Upper lobe of left lung (tissue), 6 donors: Measurements from ENCODE around the gene CHAF1A. TPM values are rescaled to one million over a fixed set of nuclear protein-coding genes. Genes with fewer than 3 reads are reported as not detected.

Experiments used
- ATAC-seq, 2 donors: fragments of 200-7000 bp; cut with Tn5 transposase; one replicate each; pipeline ENCODE4 v1.9.1; 2022; ENCODE audit warnings: mild to moderate bottlenecking in 2 of 2, moderate library complexity in 2 of 2; ENCODE audit not compliant: low FRiP score in 2 of 2
- DNase-seq, 2 donors: peaks; one replicate each; pipeline ENCODE4 v3.0.0-alpha.2; 2019 to 2020
- H3K27ac ChIP-seq, 4 donors: fragments of 200-600 bp; sonication (generic); one replicate each; pipeline ENCODE4 v1.5.1; 2016 to 2019
- H3K27me3 ChIP-seq, 4 donors: fragments of 200-600 bp; sonication (generic); one replicate each; pipeline ENCODE4 v1.5.1; 2017 to 2019
- H3K36me3 ChIP-seq, 4 donors: fragments of 200-600 bp; sonication (generic); one replicate each; pipeline ENCODE4 v1.5.1; 2016 to 2019
- H3K4me1 ChIP-seq, 4 donors: fragments of 200-600 bp; sonication (generic); one replicate each; pipeline ENCODE4 v1.5.1; 2018 to 2019
- H3K4me3 ChIP-seq, 4 donors: fragments of 200-600 bp; sonication (generic); one replicate each; pipeline ENCODE4 v1.5.1; 2017 to 2019; ENCODE audit warnings: mild to moderate bottlenecking in 2 of 4, moderate library complexity in 1 of 4
- H3K9me3 ChIP-seq, 4 donors: fragments of 200-600 bp; sonication (generic); one replicate each; pipeline ENCODE4 v1.5.1; 2018 to 2019
- EP300 ChIP-seq, 4 donors: sonication (generic); formaldehyde crosslinking; IDR thresholded peaks; one replicate each; pipeline ENCODE4 v1.5.1; 2017; ENCODE audit warnings: antibody characterized with exemption in 4 of 4, control low read depth in 2 of 4
- POLR2A ChIP-seq, 4 donors: fragments of 450-650 bp; IDR thresholded peaks; one replicate each; pipeline ENCODE4 v1.5.1; 2016 to 2017; ENCODE audit warnings: antibody characterized with exemption in 4 of 4, mild to moderate bottlenecking in 2 of 4
- POLR2AphosphoS5 ChIP-seq, 2 donors: sonication (generic); formaldehyde crosslinking; IDR thresholded peaks; one replicate each; pipeline ENCODE4 v1.5.1; 2017; ENCODE audit warnings: antibody characterized with exemption in 2 of 2
- WGBS, 2 donors: methylation state at CpG; one replicate each; pipeline ENCODE4 v1.1.5; 2017 to 2018; 5-methylcytosine and 5-hydroxymethylcytosine counted together
- total RNA-seq, 6 donors: library from RNA; depleted of rRNA in 4 of 6; stranded (reverse); fragments of >200 nt in 4 of 6; gene quantifications; one replicate each; pipeline versions ENCODE4 v1.1.0 to v1.2.1, GENCODE V29; 2016 to 2021
- TF ChIP-seq, protein P1 (sequence below), 6 experiments: fragments of 450-650 bp in 4 of 6; fragments of 200-600 bp in 2 of 6; sonication (generic) in 2 of 6; IDR thresholded peaks; one replicate each; pipeline ENCODE4 v1.5.1; 2016 to 2019; ENCODE audit warnings: antibody characterized with exemption in 6 of 6
- donor health status: DM: no; HTN: no; CAD: no; lungs with moderate emphysema.
- donor health status: DM: no; HTN: yes; CAD: no; lungs with severe emphysema.

The CHAF1A gene
- total RNA-seq, 6 donors from 2014 or later, result 3.3 to 16.8 (median 10.1) TPM

DNA sequence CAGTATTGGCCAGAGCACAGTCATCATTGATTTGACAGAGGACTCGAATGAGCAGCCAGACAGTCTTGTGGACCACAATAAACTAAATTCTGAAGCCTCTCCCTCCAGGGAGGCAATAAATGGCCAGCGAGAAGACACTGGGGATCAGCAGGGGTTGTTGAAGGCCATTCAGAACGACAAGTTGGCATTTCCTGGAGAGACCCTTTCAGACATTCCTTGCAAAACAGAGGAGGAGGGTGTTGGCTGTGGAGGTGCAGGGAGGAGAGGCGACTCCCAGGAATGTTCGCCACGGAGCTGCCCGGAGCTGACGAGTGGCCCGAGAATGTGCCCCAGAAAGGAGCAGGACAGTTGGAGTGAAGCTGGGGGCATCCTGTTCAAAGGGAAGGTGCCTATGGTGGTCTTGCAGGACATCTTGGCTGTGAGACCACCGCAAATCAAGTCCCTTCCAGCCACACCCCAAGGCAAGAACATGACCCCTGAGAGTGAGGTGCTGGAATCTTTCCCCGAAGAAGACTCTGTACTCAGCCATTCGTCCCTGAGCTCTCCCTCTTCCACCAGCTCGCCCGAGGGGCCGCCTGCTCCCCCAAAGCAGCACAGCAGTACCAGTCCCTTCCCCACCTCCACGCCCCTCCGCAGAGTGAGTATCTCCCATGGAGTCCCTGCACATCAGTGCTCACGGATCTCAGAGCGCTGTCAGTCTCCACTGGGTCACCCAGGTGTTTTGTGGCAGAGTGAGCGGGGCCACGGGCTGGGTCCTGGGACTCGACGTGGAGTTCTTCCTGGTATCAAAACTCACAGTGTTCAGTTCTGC is 6.9 kb downstream of the CHAF1A start:
- WGBS, 2 donors, result 93 to 94% methylated on average over 20 to 23 of the region's 23 CpGs
- peaks cover 0 to 16% (median 3%) of the 10 kb centered on the region in 4 donors for H3K36me3 ChIP-seq
- H3K4me1 ChIP-seq, result no peaks in the 10 kb centered on the region
- H3K27me3 ChIP-seq, result no peaks in the 10 kb centered on the region
- no peak overlapping the region for H3K4me3 ChIP-seq
- TF ChIP-seq EP300 (IDR thresholded peaks at IDR 0.05), result no peak
- no peak overlapping the region for H3K27ac ChIP-seq
- ATAC-seq (no peak), DNase-seq (no peak)
- H3K9me3 ChIP-seq, result no peaks in the 10 kb centered on the region

GRCh38 chr19:4413588-4413987 is 11.1 kb downstream of the CHAF1A start:
- Histone ChIP-seq H3K9me3 (no peaks in the 10 kb centered on the region), H3K36me3 (peaks cover 0 to 16% (median 3%) of the 10 kb centered on the region in 4 donors), H3K27ac (no peak overlapping the region), H3K4me1 (no peaks in the 10 kb centered on the region), H3K27me3 (no peaks in the 10 kb centered on the region), H3K4me3 (no peak overlapping the region)
- TF ChIP-seq POLR2AphosphoS5 (IDR thresholded peaks at IDR 0.05) (no peak), EP300 (IDR thresholded peaks at IDR 0.05) (no peak)
- TF ChIP-seq, protein P1, sequence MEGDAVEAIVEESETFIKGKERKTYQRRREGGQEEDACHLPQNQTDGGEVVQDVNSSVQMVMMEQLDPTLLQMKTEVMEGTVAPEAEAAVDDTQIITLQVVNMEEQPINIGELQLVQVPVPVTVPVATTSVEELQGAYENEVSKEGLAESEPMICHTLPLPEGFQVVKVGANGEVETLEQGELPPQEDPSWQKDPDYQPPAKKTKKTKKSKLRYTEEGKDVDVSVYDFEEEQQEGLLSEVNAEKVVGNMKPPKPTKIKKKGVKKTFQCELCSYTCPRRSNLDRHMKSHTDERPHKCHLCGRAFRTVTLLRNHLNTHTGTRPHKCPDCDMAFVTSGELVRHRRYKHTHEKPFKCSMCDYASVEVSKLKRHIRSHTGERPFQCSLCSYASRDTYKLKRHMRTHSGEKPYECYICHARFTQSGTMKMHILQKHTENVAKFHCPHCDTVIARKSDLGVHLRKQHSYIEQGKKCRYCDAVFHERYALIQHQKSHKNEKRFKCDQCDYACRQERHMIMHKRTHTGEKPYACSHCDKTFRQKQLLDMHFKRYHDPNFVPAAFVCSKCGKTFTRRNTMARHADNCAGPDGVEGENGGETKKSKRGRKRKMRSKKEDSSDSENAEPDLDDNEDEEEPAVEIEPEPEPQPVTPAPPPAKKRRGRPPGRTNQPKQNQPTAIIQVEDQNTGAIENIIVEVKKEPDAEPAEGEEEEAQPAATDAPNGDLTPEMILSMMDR (IDR thresholded peaks at IDR 0.05), result no peak
- 88 to 95% methylated on average over 3 of the region's 3 CpGs for WGBS, 2 donors
- DNase-seq (no peak), ATAC-seq (no peak)

DNA sequence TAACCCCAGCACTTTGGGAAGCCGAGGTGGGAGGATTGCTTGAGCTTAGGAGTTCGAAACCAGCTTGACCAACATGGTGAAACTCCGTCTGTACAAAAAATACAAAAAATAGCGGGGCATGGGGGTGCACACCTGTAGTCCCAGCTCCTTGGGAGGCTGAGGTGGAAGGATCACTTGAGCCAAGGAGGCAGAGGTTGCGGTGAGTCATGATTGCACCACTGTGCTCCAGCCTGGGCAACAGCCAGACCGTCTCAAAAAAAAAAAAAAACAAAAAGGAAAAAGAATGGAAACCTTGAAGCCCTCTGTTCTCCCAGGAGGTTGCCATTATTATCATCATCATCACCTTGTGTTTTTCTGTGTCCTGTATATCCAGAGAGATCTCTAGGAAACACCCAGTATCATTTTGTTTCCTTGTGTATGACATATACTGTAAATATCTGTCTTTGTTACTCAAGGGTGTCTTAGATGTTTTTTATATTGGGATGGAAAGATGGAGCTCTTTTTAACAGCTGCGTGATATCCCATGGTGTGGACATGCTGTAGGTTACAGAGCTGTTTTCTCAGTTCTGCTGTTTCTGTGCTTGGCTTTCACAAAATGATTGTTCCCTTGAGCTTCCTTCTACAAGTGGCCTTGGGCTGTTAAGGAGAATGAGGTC is 11.8 kb downstream of the CHAF1A start:
- H3K4me1 ChIP-seq, result no peaks in the 10 kb centered on the region
- H3K36me3 ChIP-seq, result peaks cover 0 to 16% (median 3%) of the 10 kb centered on the region in 4 donors
- ATAC-seq (peak in 1 of 2 donors; percentile 34), DNase-seq (no peak)
- H3K27ac ChIP-seq, result peak overlapping the region in 1 of 4 donors; percentile 26
- no peaks in the 10 kb centered on the region for H3K27me3 ChIP-seq
- WGBS, 2 donors, result 88% methylated on average over 7 of the region's 7 CpGs
- TF ChIP-seq POLR2A (IDR thresholded peaks at IDR 0.05), result no peak
- TF ChIP-seq, protein P1 (IDR thresholded peaks at IDR 0.05), result no peak
- no peak for TF ChIP-seq EP300 (IDR thresholded peaks at IDR 0.05)
- no peak for TF ChIP-seq POLR2AphosphoS5 (IDR thresholded peaks at IDR 0.05)
- no peaks in the 10 kb centered on the region for H3K9me3 ChIP-seq
- H3K4me3 ChIP-seq, result no peak overlapping the region

DNA sequence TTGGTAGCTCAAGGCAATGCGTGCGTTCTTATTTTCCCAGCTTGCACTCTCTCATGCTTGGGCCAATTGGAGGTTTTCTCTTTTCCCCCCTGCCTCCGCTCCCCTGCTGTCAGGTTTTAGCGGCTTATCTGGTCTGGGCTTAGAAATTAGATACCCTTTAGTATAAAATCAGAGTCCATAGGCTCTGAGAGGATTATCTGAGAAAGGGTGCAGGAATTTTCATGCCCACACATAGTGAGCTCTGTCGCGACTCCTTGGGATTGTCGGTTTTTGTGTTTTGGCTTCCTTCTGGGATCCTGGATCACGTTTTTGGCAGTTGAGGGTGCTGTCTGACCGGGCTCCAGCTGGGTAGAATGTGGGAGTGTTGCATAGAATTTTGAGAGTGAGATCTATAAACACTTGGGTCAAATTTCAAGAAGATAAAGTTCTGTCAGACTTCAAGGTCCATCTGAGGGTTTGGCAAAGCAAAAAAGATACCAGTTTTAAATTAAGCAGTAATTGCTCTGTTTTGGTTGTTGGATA is 12.4 kb downstream of the CHAF1A start:
- no peaks in the 10 kb centered on the region for H3K27me3 ChIP-seq
- TF ChIP-seq EP300 (IDR thresholded peaks at IDR 0.05), result no peak
- TF ChIP-seq POLR2AphosphoS5 (IDR thresholded peaks at IDR 0.05), result no peak
- TF ChIP-seq, protein P1 (IDR thresholded peaks at IDR 0.05), result no peak
- TF ChIP-seq POLR2A (IDR thresholded peaks at IDR 0.05), result no peak
- no peak overlapping the region for H3K4me3 ChIP-seq
- ATAC-seq, result no peak
- H3K4me1 ChIP-seq, result no peaks in the 10 kb centered on the region
- no peaks in the 10 kb centered on the region for H3K9me3 ChIP-seq
- no peak for DNase-seq
- 66 to 71% methylated on average over 9 of the region's 9 CpGs for WGBS, 2 donors
- peak overlapping the region in 1 of 4 donors; percentile 43 for H3K27ac ChIP-seq
- H3K36me3 ChIP-seq, result peaks cover 0 to 12% (median 3%) of the 10 kb centered on the region in 4 donors

GRCh38 chr19:4415352-4415751 is 12.9 kb downstream of the CHAF1A start:
- ATAC-seq, result no peak

More at GRCh38 chr19:4415352-4415751, 12.9 kb downstream of the CHAF1A start:
- no peak for DNase-seq
- 69 to 74% methylated on average over 9 to 10 of the region's 10 CpGs for WGBS, 2 donors
- no peaks in the 10 kb centered on the region for H3K9me3 ChIP-seq
- TF ChIP-seq, protein P1 (IDR thresholded peaks at IDR 0.05), result no peak
- no peak for TF ChIP-seq POLR2A (IDR thresholded peaks at IDR 0.05)
- no peak for TF ChIP-seq POLR2AphosphoS5 (IDR thresholded peaks at IDR 0.05)
- TF ChIP-seq EP300 (IDR thresholded peaks at IDR 0.05), result no peak
- peaks cover 0 to 10% (median 3%) of the 10 kb centered on the region in 4 donors for H3K36me3 ChIP-seq
- H3K27me3 ChIP-seq, result no peaks in the 10 kb centered on the region
- peak overlapping the region in 1 of 4 donors; percentile 43 for H3K27ac ChIP-seq
- no peak overlapping the region for H3K4me3 ChIP-seq
- peaks cover 0 to 4% (median 3%) of the 10 kb centered on the region in 4 donors for H3K4me1 ChIP-seq
